HuH-7 (cell line): ENCODE data around the gene PALM3.

ENCODE experiments used
- DNase-seq: peaks from one replicate; pipeline ENCODE4 v3.0.0; 2011; ENCODE audit warnings: low spot score

Gene PALM3

GRCh38 chr19:14089412-14089661 lies 27.5 kb upstream of the PALM3 start:
- DNase-seq = no peak

- DNase-seq = no peak
Observed at GRCh38 chr19:14088634-14089411, 26.9 kb upstream of the PALM3 start.

- no peak for DNase-seq
Observed at GRCh38 chr19:14086098-14086497, 24.2 kb upstream of the PALM3 start.

- no peak for DNase-seq
Observed at GRCh38 chr19:14085309-14085995, 23.6 kb upstream of the PALM3 start, which contains the start of gene C19orf67. TSS of gene C19orf67 (minus strand) at chr19:14085783. CDS start at chr19:14085627, 156 bp downstream.

- DNase-seq = no peak
Observed at GRCh38 chr19:14082675-14082960, 20.7 kb upstream of the PALM3 start.

- no peak for DNase-seq
Observed at GRCh38 chr19:14081797-14082674, 20.2 kb upstream of the PALM3 start.

- DNase-seq = peak; percentile 93
Observed at GRCh38 chr19:14080887-14081796, 19.3 kb upstream of the PALM3 start.

- no peak for DNase-seq
Observed at GRCh38 chr19:14078411-14078810, 16.5 kb upstream of the PALM3 start.

- DNase-seq = no peak
Observed at GRCh38 chr19:14073925-14074838, 12.3 kb upstream of the PALM3 start.

- peak; percentile 67 for DNase-seq
Observed at GRCh38 chr19:14073261-14073924, 11.5 kb upstream of the PALM3 start.

GRCh38 chr19:14072535-14073260 lies 10.8 kb upstream of the PALM3 start, which contains the start of gene MISP3:
TSS of gene MISP3 (plus strand) at chr19:14072786. CDS start at chr19:14073310, 524 bp downstream.
- peak; percentile 56 for DNase-seq

- no peak for DNase-seq
Observed at GRCh38 chr19:14070268-14071050, 8.6 kb upstream of the PALM3 start.

GRCh38 chr19:14066134-14066533 lies 4.3 kb upstream of the PALM3 start:
- DNase-seq = no peak

GRCh38 chr19:14063105-14063504 lies 1.2 kb upstream of the PALM3 start:
- DNase-seq = no peak

GRCh38 chr19:14062558-14062855 lies 631 bp upstream of the PALM3 start:
- no peak for DNase-seq

- no peak for DNase-seq
Observed at GRCh38 chr19:14061081-14061749, 661 bp downstream of the PALM3 start.

GRCh38 chr19:14059652-14060155 lies 2.2 kb downstream of the PALM3 start:
- DNase-seq = no peak

- DNase-seq = no peak
Observed at GRCh38 chr19:14059093-14059480, 2.8 kb downstream of the PALM3 start.
